Measurements from ENCODE around the gene SHQ1.

DNA sequence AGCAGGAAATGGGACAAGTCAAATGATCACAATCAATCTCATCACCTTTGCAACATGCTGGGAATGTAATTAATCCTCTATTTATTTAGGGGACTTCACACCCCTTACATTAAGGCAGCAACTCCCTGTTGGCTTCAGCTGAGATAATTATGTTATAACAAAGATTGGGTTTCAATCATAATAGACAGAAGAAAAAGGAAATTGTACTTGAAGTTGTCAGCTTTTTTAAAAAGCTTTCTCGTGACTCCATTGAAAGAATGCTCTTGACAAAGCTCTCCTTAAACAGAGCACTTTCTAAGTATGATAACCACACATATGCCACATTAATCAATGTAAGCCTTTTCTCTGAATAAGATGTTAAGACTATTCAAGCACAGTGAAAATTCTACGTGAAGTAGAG, 65.7 kb downstream of the SHQ1 start:
- TF ChIP-seq, protein P1, sequence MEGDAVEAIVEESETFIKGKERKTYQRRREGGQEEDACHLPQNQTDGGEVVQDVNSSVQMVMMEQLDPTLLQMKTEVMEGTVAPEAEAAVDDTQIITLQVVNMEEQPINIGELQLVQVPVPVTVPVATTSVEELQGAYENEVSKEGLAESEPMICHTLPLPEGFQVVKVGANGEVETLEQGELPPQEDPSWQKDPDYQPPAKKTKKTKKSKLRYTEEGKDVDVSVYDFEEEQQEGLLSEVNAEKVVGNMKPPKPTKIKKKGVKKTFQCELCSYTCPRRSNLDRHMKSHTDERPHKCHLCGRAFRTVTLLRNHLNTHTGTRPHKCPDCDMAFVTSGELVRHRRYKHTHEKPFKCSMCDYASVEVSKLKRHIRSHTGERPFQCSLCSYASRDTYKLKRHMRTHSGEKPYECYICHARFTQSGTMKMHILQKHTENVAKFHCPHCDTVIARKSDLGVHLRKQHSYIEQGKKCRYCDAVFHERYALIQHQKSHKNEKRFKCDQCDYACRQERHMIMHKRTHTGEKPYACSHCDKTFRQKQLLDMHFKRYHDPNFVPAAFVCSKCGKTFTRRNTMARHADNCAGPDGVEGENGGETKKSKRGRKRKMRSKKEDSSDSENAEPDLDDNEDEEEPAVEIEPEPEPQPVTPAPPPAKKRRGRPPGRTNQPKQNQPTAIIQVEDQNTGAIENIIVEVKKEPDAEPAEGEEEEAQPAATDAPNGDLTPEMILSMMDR (IDR thresholded peaks at IDR 0.05) = no peak
- TF ChIP-seq EP300 (IDR thresholded peaks at IDR 0.05) = no peak
